Endothelial cell of umbilical vein (primary cell): ENCODE data around the gene GLP1R.

Experiments
- JUN ChIP-seq: IDR thresholded peaks from 2 replicates; pipeline ENCODE4 v1.6.1; 2011; ENCODE audit warnings: borderline replicate concordance, low read depth; ENCODE audit not compliant: insufficient read length, insufficient read depth
- MYC ChIP-seq: IDR thresholded peaks from one replicate; pipeline ENCODE4 v1.6.1; 2011; ENCODE audit warnings: mild to moderate bottlenecking, low read depth, low read length
- POLR2A ChIP-seq: IDR thresholded peaks from 2 replicates; pipeline ENCODE4 v1.6.1; 2012; ENCODE audit warnings: low read depth, mild to moderate bottlenecking, control low read depth, low read length
- POLR2AphosphoS5 ChIP-seq: IDR thresholded peaks from 2 replicates; pipeline ENCODE4 v1.6.1; 2012; ENCODE audit warnings: low read depth, mild to moderate bottlenecking, control low read depth, low read length, moderate library complexity; ENCODE audit not compliant: insufficient read depth
- TF ChIP-seq, protein P1 (sequence below), 2 donors: IDR thresholded peaks; 1 replicate in 1 of 2; 2 replicates in 1 of 2; pipeline ENCODE4 v1.5.1; 2011; ENCODE audit warnings: low read length in 2 of 2, mild to moderate bottlenecking in 2 of 2, moderate library complexity in 2 of 2, control low read depth in 1 of 2, inconsistent platforms in 1 of 2, low read depth in 1 of 2; ENCODE audit not compliant: insufficient read depth in 1 of 2; ENCODE audit errors: extremely low read depth in 1 of 2
- TF ChIP-seq, protein P2 (sequence below): IDR thresholded peaks from 2 replicates; pipeline ENCODE4 v1.6.1; 2011; ENCODE audit not compliant: insufficient read depth, insufficient read length

DNA sequence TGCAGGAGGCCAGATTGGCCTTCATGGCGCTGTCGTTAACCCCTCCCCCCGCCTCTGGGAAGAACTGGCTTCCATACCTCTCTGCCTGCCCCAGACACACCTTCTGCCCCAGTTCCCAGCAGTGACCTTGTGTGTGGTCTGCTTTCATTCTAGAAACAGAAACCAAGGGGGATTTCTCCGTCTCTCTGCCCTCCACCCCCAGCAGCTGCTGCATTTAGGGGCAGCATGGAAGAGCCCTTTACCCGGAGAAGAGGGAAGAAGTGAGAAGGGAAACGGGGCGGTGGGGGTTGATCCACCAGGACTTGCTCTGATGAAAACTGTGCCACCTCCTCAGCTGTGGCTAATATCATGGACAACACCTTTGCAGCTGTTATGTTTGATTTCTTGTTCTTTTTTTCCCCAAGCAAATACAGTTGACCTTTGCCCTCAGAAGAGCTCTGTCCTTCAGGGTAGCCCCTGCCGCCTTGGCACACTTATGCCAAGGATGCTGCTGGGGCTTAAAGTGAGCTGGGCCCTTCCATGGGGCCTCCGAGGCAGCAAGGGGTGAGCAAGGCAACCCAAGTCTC lies 6.1 kb downstream of the GLP1R start:
- no peak for TF ChIP-seq POLR2A
- TF ChIP-seq, protein P1, sequence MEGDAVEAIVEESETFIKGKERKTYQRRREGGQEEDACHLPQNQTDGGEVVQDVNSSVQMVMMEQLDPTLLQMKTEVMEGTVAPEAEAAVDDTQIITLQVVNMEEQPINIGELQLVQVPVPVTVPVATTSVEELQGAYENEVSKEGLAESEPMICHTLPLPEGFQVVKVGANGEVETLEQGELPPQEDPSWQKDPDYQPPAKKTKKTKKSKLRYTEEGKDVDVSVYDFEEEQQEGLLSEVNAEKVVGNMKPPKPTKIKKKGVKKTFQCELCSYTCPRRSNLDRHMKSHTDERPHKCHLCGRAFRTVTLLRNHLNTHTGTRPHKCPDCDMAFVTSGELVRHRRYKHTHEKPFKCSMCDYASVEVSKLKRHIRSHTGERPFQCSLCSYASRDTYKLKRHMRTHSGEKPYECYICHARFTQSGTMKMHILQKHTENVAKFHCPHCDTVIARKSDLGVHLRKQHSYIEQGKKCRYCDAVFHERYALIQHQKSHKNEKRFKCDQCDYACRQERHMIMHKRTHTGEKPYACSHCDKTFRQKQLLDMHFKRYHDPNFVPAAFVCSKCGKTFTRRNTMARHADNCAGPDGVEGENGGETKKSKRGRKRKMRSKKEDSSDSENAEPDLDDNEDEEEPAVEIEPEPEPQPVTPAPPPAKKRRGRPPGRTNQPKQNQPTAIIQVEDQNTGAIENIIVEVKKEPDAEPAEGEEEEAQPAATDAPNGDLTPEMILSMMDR (IDR thresholded peaks at IDR 0.05; ENCODE audit: extremely low read depth in 1 of 2, insufficient read depth in 1 of 2, low read depth in 1 of 2, low read length in 2 of 2), result no peak
- no peak for TF ChIP-seq JUN
- no peak for TF ChIP-seq MYC
- TF ChIP-seq, protein P2, sequence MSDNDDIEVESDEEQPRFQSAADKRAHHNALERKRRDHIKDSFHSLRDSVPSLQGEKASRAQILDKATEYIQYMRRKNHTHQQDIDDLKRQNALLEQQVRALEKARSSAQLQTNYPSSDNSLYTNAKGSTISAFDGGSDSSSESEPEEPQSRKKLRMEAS, result no peak
- no peak for TF ChIP-seq POLR2AphosphoS5
